HEK293 (cell line): ENCODE measurements around the gene GRB10.

Source experiments
- CTCF ChIA-PET: fragments of 350-600 bp; formaldehyde crosslinking; extraction: SDS; loops from one replicate; lab custom pipeline; 2021; ENCODE audit warnings: antibody characterized with exemption; lab: Yijun Ruan, JAX
- POLR2A ChIA-PET: fragments of 300-600 bp; formaldehyde crosslinking; extraction: SDS; loops from one replicate; lab custom pipeline; 2020; ENCODE audit warnings: antibody characterized with exemption, inconsistent platforms; lab: Yijun Ruan, JAX
- H3K27ac ChIP-seq: fragments of 200-500 bp; sonication (Bioruptor generic); 2 replicates; pipeline ENCODE4 v1.5.1; 2014; ENCODE audit warnings: low read depth, low read length, control low read depth, inconsistent platforms; ENCODE audit errors: extremely low read depth
- H3K36me3 ChIP-seq, 2 experiments: fragments of 200-500 bp in 1 of 2; sonication (Bioruptor generic) in 1 of 2; 1 replicate in 1 of 2; 2 replicates in 1 of 2; pipeline ENCODE4 v1.5.1; 2014 to 2017; ENCODE audit warnings: inconsistent platforms in 2 of 2, low read length in 2 of 2; ENCODE audit not compliant: control insufficient read depth in 2 of 2, insufficient read depth in 1 of 2
- H3K4me1 ChIP-seq: fragments of 200-500 bp; sonication (Bioruptor generic); 2 replicates; pipeline ENCODE4 v1.5.1; 2014; ENCODE audit warnings: mild to moderate bottlenecking, low read length, inconsistent platforms; ENCODE audit not compliant: control insufficient read depth, insufficient read depth
- H3K4me3 ChIP-seq: 2 replicates; pipeline ENCODE4 v1.5.1; 2011; ENCODE audit warnings: low read depth, mild to moderate bottlenecking, control low read depth, low read length, moderate library complexity
- H3K9me3 ChIP-seq: fragments of 200-500 bp; sonication (Bioruptor generic); 2 replicates; pipeline ENCODE4 v1.5.1; 2014; ENCODE audit warnings: low read depth, low read length, inconsistent platforms; ENCODE audit not compliant: control insufficient read depth, insufficient read depth
- FEZF1 ChIP-seq: fragments of 450-650 bp; formaldehyde crosslinking; IDR thresholded peaks from 2 replicates; pipeline ENCODE4 v1.5.1; 2016; ENCODE audit warnings: missing biosample characterization, missing genetic modification characterization
- HOXD13 ChIP-seq: sonication (generic); formaldehyde crosslinking; IDR thresholded peaks from 2 replicates; pipeline ENCODE4 v1.8.0; 2022; ENCODE audit warnings: missing genetic modification reagents, borderline replicate concordance
- KLF9 ChIP-seq: fragments of 450-650 bp; formaldehyde crosslinking; IDR thresholded peaks from 2 replicates; pipeline ENCODE4 v1.5.1; 2016; ENCODE audit warnings: missing biosample characterization, missing genetic modification characterization, low read depth
- MEIS1 ChIP-seq: sonication (generic); formaldehyde crosslinking; IDR thresholded peaks from 2 replicates; pipeline ENCODE4 v1.8.1; 2022; ENCODE audit warnings: missing genetic modification reagents, mild to moderate bottlenecking, borderline replicate concordance
- MYNN ChIP-seq: fragments of 450-650 bp; formaldehyde crosslinking; IDR thresholded peaks from 2 replicates; pipeline ENCODE4 v1.5.1; 2016; ENCODE audit warnings: missing biosample characterization, missing genetic modification characterization, borderline replicate concordance
- MZF1 ChIP-seq: fragments of 450-650 bp; formaldehyde crosslinking; IDR thresholded peaks from 2 replicates; pipeline ENCODE4 v1.5.1; 2017; ENCODE audit warnings: missing biosample characterization, missing genetic modification characterization, borderline replicate concordance
- SALL2 ChIP-seq: fragments of 450-650 bp; formaldehyde crosslinking; IDR thresholded peaks from 2 replicates; pipeline ENCODE4 v1.5.0; 2017; ENCODE audit warnings: missing biosample characterization, mild to moderate bottlenecking, missing genetic modification characterization, borderline replicate concordance
- SCRT2 ChIP-seq: fragments of 450-650 bp; formaldehyde crosslinking; IDR thresholded peaks from 2 replicates; pipeline ENCODE4 v1.5.1; 2016; ENCODE audit warnings: missing biosample characterization, missing genetic modification characterization
- ZBTB20 ChIP-seq: fragments of 450-650 bp; formaldehyde crosslinking; IDR thresholded peaks from 2 replicates; pipeline ENCODE4 v1.5.1; 2016; ENCODE audit warnings: missing biosample characterization, missing genetic modification characterization
- ZBTB21 ChIP-seq: fragments of 450-650 bp; formaldehyde crosslinking; IDR thresholded peaks from 2 replicates; pipeline ENCODE4 v1.5.1; 2017; ENCODE audit warnings: missing biosample characterization, missing genetic modification characterization
- ZBTB8A ChIP-seq: fragments of 450-650 bp; formaldehyde crosslinking; IDR thresholded peaks from 2 replicates; pipeline ENCODE4 v1.5.1; 2016; ENCODE audit warnings: missing biosample characterization, missing genetic modification characterization
- ZFHX2 ChIP-seq: fragments of 450-650 bp; formaldehyde crosslinking; conservative IDR thresholded peaks from 2 replicates; pipeline ENCODE4 v1.5.1; 2016; ENCODE audit warnings: missing biosample characterization, missing genetic modification characterization
- ZFP69B ChIP-seq: fragments of 450-650 bp; formaldehyde crosslinking; IDR thresholded peaks from 2 replicates; pipeline ENCODE4 v1.5.1; 2016; ENCODE audit warnings: missing biosample characterization, missing genetic modification characterization
- ZNF112 ChIP-seq: fragments of 450-650 bp; formaldehyde crosslinking; IDR thresholded peaks from 2 replicates; pipeline ENCODE4 v1.5.0; 2017; ENCODE audit warnings: missing biosample characterization, missing genetic modification characterization
- ZNF184 ChIP-seq: fragments of 450-650 bp; IDR thresholded peaks from 2 replicates; pipeline ENCODE4 v1.5.1; 2018; ENCODE audit warnings: missing biosample characterization, mild to moderate bottlenecking, missing genetic modification characterization
- ZNF239 ChIP-seq: fragments of 450-650 bp; formaldehyde crosslinking; IDR thresholded peaks from 2 replicates; pipeline ENCODE4 v1.5.1; 2016; ENCODE audit warnings: missing biosample characterization, missing genetic modification characterization
- ZNF404 ChIP-seq: fragments of 450-650 bp; formaldehyde crosslinking; IDR thresholded peaks from 2 replicates; pipeline ENCODE4 v1.5.1; 2017; ENCODE audit warnings: missing biosample characterization, missing genetic modification characterization
- ZNF510 ChIP-seq: fragments of 450-650 bp; formaldehyde crosslinking; IDR thresholded peaks from 2 replicates; pipeline ENCODE4 v1.5.1; 2018; ENCODE audit warnings: mild to moderate bottlenecking, missing genetic modification characterization, missing biosample characterization; ENCODE audit not compliant: insufficient replicate concordance
- ZNF514 ChIP-seq: fragments of 450-650 bp; formaldehyde crosslinking; IDR thresholded peaks from 2 replicates; pipeline ENCODE4 v1.5.1; 2016; ENCODE audit warnings: missing biosample characterization, missing genetic modification characterization
- ZNF521 ChIP-seq: fragments of 450-650 bp; formaldehyde crosslinking; IDR thresholded peaks from 2 replicates; pipeline ENCODE4 v1.5.1; 2017; ENCODE audit warnings: missing biosample characterization, mild to moderate bottlenecking, missing genetic modification characterization
- ZNF530 ChIP-seq: fragments of 450-650 bp; formaldehyde crosslinking; IDR thresholded peaks from 2 replicates; pipeline ENCODE4 v1.5.1; 2016; ENCODE audit warnings: low read depth, missing biosample characterization, missing genetic modification characterization
- ZNF701 ChIP-seq: fragments of 450-650 bp; formaldehyde crosslinking; IDR thresholded peaks from 2 replicates; pipeline ENCODE4 v1.5.1; 2016; ENCODE audit warnings: missing biosample characterization, missing genetic modification characterization
- ZNF747 ChIP-seq: fragments of 450-650 bp; formaldehyde crosslinking; IDR thresholded peaks from 2 replicates; pipeline ENCODE4 v1.5.1; 2016; ENCODE audit warnings: missing biosample characterization, missing genetic modification characterization
- TF ChIP-seq, protein P1 (sequence below): fragments of 450-650 bp; formaldehyde crosslinking; IDR thresholded peaks from 2 replicates; pipeline ENCODE4 v1.5.1; 2016; ENCODE audit warnings: missing biosample characterization, missing genetic modification characterization
- TF ChIP-seq, protein P2 (sequence below): fragments of 450-650 bp; formaldehyde crosslinking; IDR thresholded peaks from 2 replicates; pipeline ENCODE4 v1.5.1; 2017; ENCODE audit warnings: missing biosample characterization, missing genetic modification characterization

GRB10 gene

DNA sequence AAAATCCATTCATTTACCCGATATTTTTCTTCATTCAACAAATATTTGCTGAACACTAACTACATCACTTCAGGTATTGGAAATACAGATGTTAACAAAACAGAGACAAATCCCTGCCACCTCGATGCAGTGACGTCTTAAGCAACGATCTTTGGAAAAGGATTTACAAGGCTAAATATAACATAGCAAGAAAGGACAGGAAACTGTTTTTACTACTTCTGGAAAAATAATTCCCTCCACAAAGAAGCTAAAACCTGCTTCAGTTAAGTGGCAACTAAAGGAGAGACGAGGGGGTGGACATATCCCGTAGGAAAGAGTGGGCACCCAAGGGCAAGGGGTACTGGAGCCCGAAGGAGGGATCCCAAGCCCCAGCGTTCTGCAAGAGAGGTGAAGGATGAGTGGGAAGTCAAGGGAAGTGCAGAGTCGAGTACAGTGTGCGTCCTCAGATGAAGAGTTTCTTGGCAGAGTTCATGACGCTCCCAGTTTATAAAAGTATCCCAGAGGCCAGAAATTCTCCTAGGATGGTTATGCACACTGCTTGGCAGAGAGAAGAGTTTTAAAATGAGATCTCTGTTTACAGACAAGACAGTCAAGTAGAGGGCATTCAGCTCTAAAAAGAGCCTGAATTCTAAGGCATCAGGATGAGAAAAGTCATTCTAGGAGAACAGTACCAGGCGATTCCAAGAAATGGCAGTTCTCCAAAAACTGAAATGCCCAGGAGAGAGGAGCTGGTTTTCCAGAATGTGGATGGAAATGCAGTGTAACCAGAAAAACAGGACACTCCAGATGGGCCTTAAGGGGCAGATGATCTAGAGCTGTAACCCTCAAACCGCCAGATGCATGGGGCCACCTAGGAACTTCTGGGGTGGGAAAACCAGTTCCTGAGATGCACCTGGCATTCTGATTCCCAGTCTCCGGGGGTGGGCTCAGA, 97.3 kb downstream of the GRB10 start:
- Histone ChIP-seq H3K36me3 (peaks cover 0 to 9% of the 10 kb centered on the region in 2 experiments; a peak in 2 of 3 replicates), H3K27ac (no peak overlapping the region), H3K4me1 (no peaks in the 10 kb centered on the region), H3K9me3 (no peaks in the 10 kb centered on the region), H3K4me3 (no peak overlapping the region)
- CTCF ChIA-PET = interaction anchor here (0.6 kb wide), 2 partner anchors 8 to 456 kb away, joined by 4 to 9 read pairs; no protein-coding TSS in a partner anchor
- TF ChIP-seq ZNF530 (tag by site-specific recombination) (no peak), ZBTB8A (tag by site-specific recombination) (no peak), MEIS1 (CRISPR knock-in tag) (no peak), ZNF701 (tag by site-specific recombination) (no peak), HOXD13 (CRISPR knock-in tag) (no peak), KLF9 (tag by site-specific recombination) (no peak), FEZF1 (tag by site-specific recombination) (no peak), ZFHX2 (no peak), ZNF112 (no peak), ZBTB21 (no peak), SALL2 (no peak), MZF1 (tag by site-specific recombination) (no peak)
- TF ChIP-seq, protein P1, sequence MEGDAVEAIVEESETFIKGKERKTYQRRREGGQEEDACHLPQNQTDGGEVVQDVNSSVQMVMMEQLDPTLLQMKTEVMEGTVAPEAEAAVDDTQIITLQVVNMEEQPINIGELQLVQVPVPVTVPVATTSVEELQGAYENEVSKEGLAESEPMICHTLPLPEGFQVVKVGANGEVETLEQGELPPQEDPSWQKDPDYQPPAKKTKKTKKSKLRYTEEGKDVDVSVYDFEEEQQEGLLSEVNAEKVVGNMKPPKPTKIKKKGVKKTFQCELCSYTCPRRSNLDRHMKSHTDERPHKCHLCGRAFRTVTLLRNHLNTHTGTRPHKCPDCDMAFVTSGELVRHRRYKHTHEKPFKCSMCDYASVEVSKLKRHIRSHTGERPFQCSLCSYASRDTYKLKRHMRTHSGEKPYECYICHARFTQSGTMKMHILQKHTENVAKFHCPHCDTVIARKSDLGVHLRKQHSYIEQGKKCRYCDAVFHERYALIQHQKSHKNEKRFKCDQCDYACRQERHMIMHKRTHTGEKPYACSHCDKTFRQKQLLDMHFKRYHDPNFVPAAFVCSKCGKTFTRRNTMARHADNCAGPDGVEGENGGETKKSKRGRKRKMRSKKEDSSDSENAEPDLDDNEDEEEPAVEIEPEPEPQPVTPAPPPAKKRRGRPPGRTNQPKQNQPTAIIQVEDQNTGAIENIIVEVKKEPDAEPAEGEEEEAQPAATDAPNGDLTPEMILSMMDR = no peak
- TF ChIP-seq, protein P2, sequence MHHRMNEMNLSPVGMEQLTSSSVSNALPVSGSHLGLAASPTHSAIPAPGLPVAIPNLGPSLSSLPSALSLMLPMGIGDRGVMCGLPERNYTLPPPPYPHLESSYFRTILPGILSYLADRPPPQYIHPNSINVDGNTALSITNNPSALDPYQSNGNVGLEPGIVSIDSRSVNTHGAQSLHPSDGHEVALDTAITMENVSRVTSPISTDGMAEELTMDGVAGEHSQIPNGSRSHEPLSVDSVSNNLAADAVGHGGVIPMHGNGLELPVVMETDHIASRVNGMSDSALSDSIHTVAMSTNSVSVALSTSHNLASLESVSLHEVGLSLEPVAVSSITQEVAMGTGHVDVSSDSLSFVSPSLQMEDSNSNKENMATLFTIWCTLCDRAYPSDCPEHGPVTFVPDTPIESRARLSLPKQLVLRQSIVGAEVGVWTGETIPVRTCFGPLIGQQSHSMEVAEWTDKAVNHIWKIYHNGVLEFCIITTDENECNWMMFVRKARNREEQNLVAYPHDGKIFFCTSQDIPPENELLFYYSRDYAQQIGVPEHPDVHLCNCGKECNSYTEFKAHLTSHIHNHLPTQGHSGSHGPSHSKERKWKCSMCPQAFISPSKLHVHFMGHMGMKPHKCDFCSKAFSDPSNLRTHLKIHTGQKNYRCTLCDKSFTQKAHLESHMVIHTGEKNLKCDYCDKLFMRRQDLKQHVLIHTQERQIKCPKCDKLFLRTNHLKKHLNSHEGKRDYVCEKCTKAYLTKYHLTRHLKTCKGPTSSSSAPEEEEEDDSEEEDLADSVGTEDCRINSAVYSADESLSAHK (tag by site-specific recombination) = no peak
- POLR2A ChIA-PET = no interaction called here

DNA sequence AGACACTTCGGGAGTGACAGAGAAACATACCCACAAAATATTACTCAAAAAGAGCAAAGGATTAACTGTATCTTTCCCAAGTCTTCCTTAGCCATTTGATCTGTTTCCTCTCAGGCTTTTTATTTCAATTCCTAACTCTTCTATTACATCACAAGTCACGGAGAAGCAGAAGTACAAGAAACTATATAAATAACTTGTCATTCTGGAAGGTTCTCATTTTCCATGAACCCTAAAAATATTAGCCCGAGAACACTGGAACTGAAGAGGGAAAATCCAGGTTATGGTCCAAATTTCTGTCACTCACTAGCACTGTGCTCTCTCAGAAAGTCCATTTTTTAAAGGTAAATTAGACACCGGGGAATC, 98.0 kb downstream of the GRB10 start:
- ChIA-PET POLR2A (no interaction called here), CTCF (interaction anchor here (0.6 kb wide), 3 partner anchors 9 to 457 kb away, joined by 4 to 9 read pairs (median 8); no protein-coding TSS in a partner anchor)
- Histone ChIP-seq H3K4me1 (no peaks in the 10 kb centered on the region), H3K4me3 (no peak overlapping the region), H3K9me3 (no peaks in the 10 kb centered on the region), H3K27ac (no peak overlapping the region), H3K36me3 (peaks cover 0 to 9% of the 10 kb centered on the region in 2 experiments; a peak in 1 of 3 replicates)
- TF ChIP-seq ZNF510 (tag by site-specific recombination) = no peak

DNA sequence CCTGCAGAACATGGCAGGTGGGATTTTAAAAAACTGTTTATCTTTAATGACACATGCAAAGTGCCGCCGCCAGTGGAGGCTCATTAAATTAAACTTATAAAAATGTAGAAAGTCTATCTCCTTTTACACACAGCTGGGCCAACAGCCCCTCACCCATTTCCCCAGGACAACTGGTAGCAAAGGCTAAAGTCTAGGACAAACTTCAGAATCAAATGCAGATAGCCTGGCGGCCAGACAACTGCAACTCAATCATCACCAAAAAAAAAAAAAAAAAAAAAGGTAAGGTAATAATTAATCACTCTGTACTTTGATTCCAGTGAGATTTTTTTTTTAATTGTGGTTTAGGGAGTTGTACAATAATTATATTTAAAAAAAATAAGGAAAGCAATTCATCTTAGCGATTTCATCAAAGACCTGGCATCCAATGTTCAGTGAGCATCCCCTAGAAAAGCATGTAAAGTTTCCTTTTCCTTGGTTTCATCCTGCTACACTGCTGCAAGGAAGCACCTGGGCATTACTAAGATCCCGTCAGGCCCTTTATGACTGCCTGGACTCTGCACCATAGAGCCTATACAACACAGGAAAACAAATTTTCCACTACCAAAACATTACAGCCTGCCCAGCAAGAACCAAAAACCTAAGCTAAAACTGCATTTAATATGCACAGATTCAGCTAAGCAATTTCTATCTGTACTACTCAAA, 98.5 kb downstream of the GRB10 start:
- Histone ChIP-seq H3K36me3 (peaks cover 0 to 6% of the 10 kb centered on the region in 2 experiments; a peak in 1 of 3 replicates), H3K27ac (no peak overlapping the region), H3K9me3 (no peaks in the 10 kb centered on the region), H3K4me3 (no peak overlapping the region), H3K4me1 (no peaks in the 10 kb centered on the region)
- POLR2A ChIA-PET = no interaction called here
- CTCF ChIA-PET = interaction anchor here (0.6 kb wide), 1 partner anchor 457 kb away, joined by 8 read pairs; no protein-coding TSS in a partner anchor
- TF ChIP-seq ZNF747 (tag by site-specific recombination) (no peak), ZNF404 (tag by site-specific recombination) (no peak), ZNF239 (tag by site-specific recombination) (no peak), ZNF521 (tag by site-specific recombination) (no peak), ZNF530 (tag by site-specific recombination) (no peak), ZFP69B (no peak), ZBTB20 (tag by site-specific recombination) (no peak), ZNF514 (tag by site-specific recombination) (no peak), ZNF184 (no peak), MYNN (no peak), SCRT2 (tag by site-specific recombination) (no peak)
